A549 (cell line): ENCODE measurements around the gene CD84. TPM values are rescaled to one million over a fixed set of nuclear protein-coding genes. Genes with fewer than 3 reads are reported as not detected.

Experiments
- ATAC-seq, 2 experiments: fragments of 200-7000 bp in 1 of 2; fragments of >200 bp in 1 of 2; cut with Nextera tagmentation in 1 of 2; cut with Tn5 transposase in 1 of 2; 3 replicates each; pipeline versions ENCODE4 v1.8.0 to v1.9.1; 2018 to 2020; ENCODE audit warnings: mild to moderate bottlenecking in 1 of 2, moderate library complexity in 1 of 2
- CTCF ChIA-PET: fragments of 300-600 bp; sonication (Branson Sonifier 250); formaldehyde crosslinking; extraction: SDS; loops from one replicate; lab custom pipeline; 2021; ENCODE audit warnings: antibody characterized with exemption, inconsistent platforms; lab: Yijun Ruan, JAX
- POLR2A ChIA-PET: fragments of 350-600 bp; formaldehyde crosslinking; extraction: SDS; loops from one replicate; lab custom pipeline; 2021; ENCODE audit warnings: antibody characterized with exemption, inconsistent platforms; lab: Yijun Ruan, JAX
- DNase-seq, 2 experiments: peaks; one replicate each; pipeline versions ENCODE4 v3.0.0 to v3.0.0-alpha.2; 2011 to 2016; ENCODE audit warnings: low read depth in 1 of 2, low spot score in 1 of 2
- FAIRE-seq: peaks from 2 replicates; lab custom pipeline; 2011; peaks lifted over from hg19 to GRCh38; lab: Jason Lieb, UNC
- H3K27ac ChIP-seq, 2 experiments: fragments of >200 bp; sonication (Bioruptor Twin); formaldehyde crosslinking; 3 replicates each; pipeline ENCODE4 v1.5.1; 2016 to 2017
- H3K4me1 ChIP-seq: fragments of >200 bp; sonication (Bioruptor Twin); formaldehyde crosslinking; 3 replicates; pipeline ENCODE4 v1.6.1; 2016
- H3K4me2 ChIP-seq: fragments of >200 bp; sonication (Bioruptor Twin); formaldehyde crosslinking; 3 replicates; pipeline ENCODE4 v1.6.1; 2016
- H3K4me3 ChIP-seq: fragments of >200 bp; sonication (Bioruptor Twin); formaldehyde crosslinking; 3 replicates; pipeline ENCODE4 v1.5.1; 2016
- H3K9me3 ChIP-seq: fragments of >200 bp; sonication (Bioruptor Twin); formaldehyde crosslinking; 3 replicates; pipeline ENCODE4 v1.6.1; 2016
- CBX2 ChIP-seq: fragments of 200-600 bp; sonication (generic); IDR thresholded peaks from 2 replicates; pipeline ENCODE4 v1.6.1; 2016; ENCODE audit warnings: low read depth, mild to moderate bottlenecking, borderline replicate concordance
- CEBPB ChIP-seq, 2 experiments: fragments of >200 bp in 1 of 2; sonication (Bioruptor Twin) in 1 of 2; formaldehyde crosslinking in 1 of 2; IDR thresholded peaks; 2 replicates each; pipeline ENCODE4 v1.6.1; 2012 to 2016
- EHMT2 ChIP-seq: fragments of 200-600 bp; sonication (generic); IDR thresholded peaks from 2 replicates; pipeline ENCODE4 v1.6.1; 2016; ENCODE audit warnings: antibody characterized with exemption, low read depth, mild to moderate bottlenecking, moderate library complexity
- EP300 ChIP-seq, 2 experiments: fragments of >200 bp; sonication (Bioruptor Twin); formaldehyde crosslinking; IDR thresholded peaks; 2 replicates in 1 of 2; 3 replicates in 1 of 2; pipeline ENCODE4 v1.6.1; 2016 to 2017
- FOXS1 ChIP-seq: fragments of 250-450 bp; sonication (Bioruptor Pico); IDR thresholded peaks from 2 replicates; pipeline ENCODE4 v1.5.0; 2020; ENCODE audit warnings: mild to moderate bottlenecking, moderate library complexity
- HDAC2 ChIP-seq: fragments of 200-600 bp; sonication (generic); IDR thresholded peaks from 2 replicates; pipeline ENCODE4 v1.6.1; 2016
- HES2 ChIP-seq: fragments of >200 bp; sonication (Bioruptor Twin); formaldehyde crosslinking; IDR thresholded peaks from 2 replicates; pipeline ENCODE4 v1.6.1; 2016
- HEYL ChIP-seq: fragments of 250-450 bp; sonication (Bioruptor Pico); IDR thresholded peaks from 2 replicates; pipeline ENCODE4 v1.8.0; 2021; ENCODE audit warnings: mild to moderate bottlenecking, moderate library complexity
- JUN ChIP-seq, 2 experiments: fragments of >200 bp; sonication (Bioruptor Twin); formaldehyde crosslinking; IDR thresholded peaks; 2 replicates in 1 of 2; 3 replicates in 1 of 2; pipeline ENCODE4 v1.6.1; 2016 to 2017
- KDM5A ChIP-seq: fragments of 200-600 bp; sonication (generic); IDR thresholded peaks from 2 replicates; pipeline ENCODE4 v1.6.1; 2016; ENCODE audit warnings: antibody characterized with exemption, mild to moderate bottlenecking
- MAFK ChIP-seq: fragments of 450-650 bp; IDR thresholded peaks from 2 replicates; pipeline ENCODE4 v1.6.1; 2014; ENCODE audit not compliant: partially characterized antibody
- MAZ ChIP-seq: fragments of 150-350 bp; IDR thresholded peaks from 2 replicates; pipeline ENCODE4 v1.6.1; 2014; ENCODE audit warnings: antibody characterized with exemption, low read depth, low read length, borderline replicate concordance
- NFE2L2 ChIP-seq: fragments of 150-350 bp; conservative IDR thresholded peaks from 2 replicates; pipeline ENCODE4 v1.6.1; 2014; ENCODE audit warnings: low read length
- RAD21 ChIP-seq, 2 experiments: fragments of >200 bp in 1 of 2; sonication (Bioruptor Twin) in 1 of 2; formaldehyde crosslinking in 1 of 2; IDR thresholded peaks in 1 of 2; conservative IDR thresholded peaks in 1 of 2; 2 replicates in 1 of 2; 3 replicates in 1 of 2; pipeline ENCODE4 v1.6.1; 2012 to 2018; ENCODE audit warnings: inconsistent platforms in 1 of 2
- REST ChIP-seq: fragments of 200-600 bp; sonication (generic); IDR thresholded peaks from 2 replicates; pipeline ENCODE4 v1.6.1; 2016; ENCODE audit warnings: antibody characterized with exemption, mild to moderate bottlenecking, moderate library complexity
- RFX5 ChIP-seq: fragments of 450-650 bp; IDR thresholded peaks from 2 replicates; pipeline ENCODE4 v1.7.1; 2014; ENCODE audit warnings: antibody characterized with exemption, mild to moderate bottlenecking, moderate library complexity
- SMC3 ChIP-seq: fragments of >200 bp; sonication (Bioruptor Twin); formaldehyde crosslinking; IDR thresholded peaks from 3 replicates; pipeline ENCODE4 v1.6.1; 2018; ENCODE audit warnings: inconsistent platforms
- TFCP2L1 ChIP-seq: fragments of 250-450 bp; sonication (Bioruptor Pico); IDR thresholded peaks from 2 replicates; pipeline ENCODE4 v1.5.0; 2021; ENCODE audit warnings: mild to moderate bottlenecking
- ZC3H11A ChIP-seq: fragments of 450-650 bp; IDR thresholded peaks from 2 replicates; pipeline ENCODE4 v1.6.1; 2014; ENCODE audit warnings: antibody characterized with exemption, mild to moderate bottlenecking
- ZFP36 ChIP-seq: fragments of 450-650 bp; IDR thresholded peaks from 2 replicates; pipeline ENCODE4 v1.6.1; 2014; ENCODE audit warnings: borderline replicate concordance; ENCODE audit not compliant: partially characterized antibody
- ZNF302 ChIP-seq: fragments of 250-450 bp; sonication (Bioruptor Pico); IDR thresholded peaks from 2 replicates; pipeline ENCODE4 v1.9.0; 2021; ENCODE audit warnings: inconsistent platforms, mild to moderate bottlenecking, moderate library complexity
- ZSCAN20 ChIP-seq: fragments of 250-450 bp; sonication (Bioruptor Pico); IDR thresholded peaks from 2 replicates; pipeline ENCODE4 v1.8.0; 2022; ENCODE audit warnings: mild to moderate bottlenecking, moderate library complexity
- WGBS: methylation state at CpG from one replicate; pipeline ENCODE4 v1.1.6; 2017; ENCODE audit errors: missing lambda C conversion rate; 5-methylcytosine and 5-hydroxymethylcytosine counted together
- polyA minus RNA-seq: library from RNA; depleted of rRNA, polyadenylated mRNA; stranded (reverse); fragments of >200 nt; gene quantifications from 2 replicates; pipeline ENCODE4 v1.2.3, GENCODE V29; 2011; rRNA and poly(A)+ RNA removed
- polyA plus RNA-seq, 4 experiments: library from polyadenylated mRNA; depleted of rRNA in 3 of 4; stranded (reverse); fragments of >200 nt; fragmentation: RNase III in 1 of 4; extraction: RNeasy Plus Mini Kit Qiagen cat#74134 plus additional on column Dnase treatment in 1 of 4; gene quantifications; 2 replicates in 3 of 4; 3 replicates in 1 of 4; pipeline ENCODE4 v1.2.3, GENCODE V29; 2011 to 2017
- TF ChIP-seq, protein P1 (sequence below): fragments of >200 bp; sonication (Bioruptor Twin); formaldehyde crosslinking; IDR thresholded peaks from 3 replicates; pipeline ENCODE4 v1.5.1; 2016
- TF ChIP-seq, protein P2 (sequence below): fragments of >200 bp; sonication (Bioruptor Twin); formaldehyde crosslinking; IDR thresholded peaks from 3 replicates; pipeline ENCODE4 v1.6.1; 2016
- TF ChIP-seq, protein P3 (sequence below): IDR thresholded peaks from 2 replicates; pipeline ENCODE4 v1.6.1; 2012; ENCODE audit warnings: low read depth, borderline replicate concordance
- TF ChIP-seq, protein P4 (sequence below): IDR thresholded peaks from 2 replicates; pipeline ENCODE4 v1.6.1; 2012

The CD84 gene, protein sequence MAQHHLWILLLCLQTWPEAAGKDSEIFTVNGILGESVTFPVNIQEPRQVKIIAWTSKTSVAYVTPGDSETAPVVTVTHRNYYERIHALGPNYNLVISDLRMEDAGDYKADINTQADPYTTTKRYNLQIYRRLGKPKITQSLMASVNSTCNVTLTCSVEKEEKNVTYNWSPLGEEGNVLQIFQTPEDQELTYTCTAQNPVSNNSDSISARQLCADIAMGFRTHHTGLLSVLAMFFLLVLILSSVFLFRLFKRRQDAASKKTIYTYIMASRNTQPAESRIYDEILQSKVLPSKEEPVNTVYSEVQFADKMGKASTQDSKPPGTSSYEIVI
- polyA plus RNA-seq (2011; rRNA removed) (not detected in 2 replicates), polyA plus RNA-seq (2017; fragmentation: RNase III; extraction: RNeasy Plus Mini Kit Qiagen cat#74134 plus additional on column Dnase treatment) (not detected in 3 replicates), polyA minus RNA-seq (not detected in 2 replicates)
- not detected in 2 replicates for polyA plus RNA-seq (2012; cell fraction: cytosol; rRNA removed)
- polyA plus RNA-seq (2012; cell fraction: nucleus; rRNA removed): not detected in 2 replicates

GRCh38 chr1:160579216-160579701, at the start of gene CD84:
Gene CD84 (minus strand): TSS chr1:160579496. CDS start chr1:160579437, 59 bp downstream.
- WGBS: 61% methylated on average over 3 of the region's 3 CpGs
- no peak for FAIRE-seq
- no peak for DNase-seq
- TF ChIP-seq, protein P1, sequence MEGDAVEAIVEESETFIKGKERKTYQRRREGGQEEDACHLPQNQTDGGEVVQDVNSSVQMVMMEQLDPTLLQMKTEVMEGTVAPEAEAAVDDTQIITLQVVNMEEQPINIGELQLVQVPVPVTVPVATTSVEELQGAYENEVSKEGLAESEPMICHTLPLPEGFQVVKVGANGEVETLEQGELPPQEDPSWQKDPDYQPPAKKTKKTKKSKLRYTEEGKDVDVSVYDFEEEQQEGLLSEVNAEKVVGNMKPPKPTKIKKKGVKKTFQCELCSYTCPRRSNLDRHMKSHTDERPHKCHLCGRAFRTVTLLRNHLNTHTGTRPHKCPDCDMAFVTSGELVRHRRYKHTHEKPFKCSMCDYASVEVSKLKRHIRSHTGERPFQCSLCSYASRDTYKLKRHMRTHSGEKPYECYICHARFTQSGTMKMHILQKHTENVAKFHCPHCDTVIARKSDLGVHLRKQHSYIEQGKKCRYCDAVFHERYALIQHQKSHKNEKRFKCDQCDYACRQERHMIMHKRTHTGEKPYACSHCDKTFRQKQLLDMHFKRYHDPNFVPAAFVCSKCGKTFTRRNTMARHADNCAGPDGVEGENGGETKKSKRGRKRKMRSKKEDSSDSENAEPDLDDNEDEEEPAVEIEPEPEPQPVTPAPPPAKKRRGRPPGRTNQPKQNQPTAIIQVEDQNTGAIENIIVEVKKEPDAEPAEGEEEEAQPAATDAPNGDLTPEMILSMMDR: no peak
- TF ChIP-seq, protein P2, sequence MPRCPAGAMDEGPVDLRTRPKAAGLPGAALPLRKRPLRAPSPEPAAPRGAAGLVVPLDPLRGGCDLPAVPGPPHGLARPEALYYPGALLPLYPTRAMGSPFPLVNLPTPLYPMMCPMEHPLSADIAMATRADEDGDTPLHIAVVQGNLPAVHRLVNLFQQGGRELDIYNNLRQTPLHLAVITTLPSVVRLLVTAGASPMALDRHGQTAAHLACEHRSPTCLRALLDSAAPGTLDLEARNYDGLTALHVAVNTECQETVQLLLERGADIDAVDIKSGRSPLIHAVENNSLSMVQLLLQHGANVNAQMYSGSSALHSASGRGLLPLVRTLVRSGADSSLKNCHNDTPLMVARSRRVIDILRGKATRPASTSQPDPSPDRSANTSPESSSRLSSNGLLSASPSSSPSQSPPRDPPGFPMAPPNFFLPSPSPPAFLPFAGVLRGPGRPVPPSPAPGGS: no peak
- TF ChIP-seq ZNF302 (CRISPR knock-in tag) (no peak), ZFP36 (no peak), SMC3 (no peak), HES2 (no peak), NFE2L2 (no peak), HEYL (CRISPR knock-in tag) (no peak), RAD21 (conservative IDR thresholded peaks at IDR 0.05 in 1 of 2, IDR thresholded peaks at IDR 0.05 in 1 of 2) (no peak), HDAC2 (no peak), CBX2 (no peak), RFX5 (no peak), EHMT2 (no peak), MAFK (no peak), ZC3H11A (no peak), JUN (IDR thresholded peaks at IDR 0.05) (no peak)
- TF ChIP-seq, protein P3, sequence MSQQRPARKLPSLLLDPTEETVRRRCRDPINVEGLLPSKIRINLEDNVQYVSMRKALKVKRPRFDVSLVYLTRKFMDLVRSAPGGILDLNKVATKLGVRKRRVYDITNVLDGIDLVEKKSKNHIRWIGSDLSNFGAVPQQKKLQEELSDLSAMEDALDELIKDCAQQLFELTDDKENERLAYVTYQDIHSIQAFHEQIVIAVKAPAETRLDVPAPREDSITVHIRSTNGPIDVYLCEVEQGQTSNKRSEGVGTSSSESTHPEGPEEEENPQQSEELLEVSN: no peak
- TF ChIP-seq, protein P4, sequence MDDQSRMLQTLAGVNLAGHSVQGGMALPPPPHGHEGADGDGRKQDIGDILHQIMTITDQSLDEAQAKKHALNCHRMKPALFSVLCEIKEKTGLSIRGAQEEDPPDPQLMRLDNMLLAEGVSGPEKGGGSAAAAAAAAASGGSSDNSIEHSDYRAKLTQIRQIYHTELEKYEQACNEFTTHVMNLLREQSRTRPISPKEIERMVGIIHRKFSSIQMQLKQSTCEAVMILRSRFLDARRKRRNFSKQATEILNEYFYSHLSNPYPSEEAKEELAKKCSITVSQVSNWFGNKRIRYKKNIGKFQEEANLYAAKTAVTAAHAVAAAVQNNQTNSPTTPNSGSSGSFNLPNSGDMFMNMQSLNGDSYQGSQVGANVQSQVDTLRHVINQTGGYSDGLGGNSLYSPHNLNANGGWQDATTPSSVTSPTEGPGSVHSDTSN: no peak
- 0 out of 3 replicates have a peak, but pooled peaks cover 2% of the 10 kb centered on the region for H3K9me3 ChIP-seq
- POLR2A ChIA-PET: no interaction called here
- CTCF ChIA-PET: interaction anchor here (1.0 kb wide), 1 partner anchor 30 kb away, joined by 3 read pairs; no protein-coding TSS in a partner anchor
- no peak for ATAC-seq
- no peak within 1 kb of the TSS for H3K4me3 ChIP-seq
- H3K4me1 ChIP-seq: no peaks in the 10 kb centered on the region
- no peak within 1 kb of the TSS for H3K4me2 ChIP-seq
- H3K27ac ChIP-seq: no peak within 1 kb of the TSS

DNA sequence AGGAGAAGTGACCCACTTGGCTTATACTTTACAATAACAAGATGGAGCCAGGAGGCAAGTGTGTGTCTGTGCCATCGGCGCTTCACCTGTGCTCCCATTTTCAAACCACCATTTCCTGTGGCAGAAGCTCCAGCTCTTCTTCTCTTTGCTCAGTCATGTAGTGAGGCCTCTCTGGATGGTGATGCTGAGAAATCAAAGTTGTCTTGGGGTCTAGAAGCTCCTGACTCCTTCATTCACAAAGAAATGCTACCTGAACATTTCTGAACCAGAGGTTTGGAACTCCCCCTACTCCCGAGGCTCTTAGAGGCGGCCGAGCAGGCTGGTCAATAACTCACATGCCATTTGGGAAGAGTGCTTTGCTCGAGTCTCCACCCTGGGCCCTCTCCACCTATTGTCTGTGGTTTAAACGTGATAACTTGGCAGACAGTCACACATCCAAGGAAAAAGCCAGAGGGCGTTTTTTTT, 49.5 kb upstream of the CD84 start:
- DNase-seq: no peak
- TF ChIP-seq EP300 (IDR thresholded peaks at IDR 0.05) (no peak), CBX2 (no peak), ZSCAN20 (CRISPR knock-in tag) (no peak), CEBPB (IDR thresholded peaks at IDR 0.05) (no peak), FOXS1 (no peak), KDM5A (no peak), HDAC2 (no peak), TFCP2L1 (no peak), RFX5 (no peak), MAZ (no peak), REST (no peak)

More for the DNA sequence above, 49.5 kb upstream of the CD84 start:
- ATAC-seq (no peak), FAIRE-seq (no peak)
- no peak overlapping the region for H3K4me3 ChIP-seq
- CTCF ChIA-PET: interaction anchor here (1.1 kb wide), 1 partner anchor 201 kb away, joined by 3 read pairs; no protein-coding TSS in a partner anchor
- POLR2A ChIA-PET: no interaction called here
- no peaks in the 10 kb centered on the region for H3K4me1 ChIP-seq
- no peak overlapping the region for H3K4me2 ChIP-seq
- WGBS: 51% methylated on average over 8 of the region's 8 CpGs
- no peaks in the 10 kb centered on the region for H3K9me3 ChIP-seq
- no peak overlapping the region for H3K27ac ChIP-seq
